Spinal cord (tissue), 10 donors: ENCODE data around the gene CCDC180. TPM values are rescaled to one million over a fixed set of nuclear protein-coding genes. Genes with fewer than 3 reads are reported as not detected.

Experiments used
- DNase-seq, 6 donors: peaks; one replicate each; pipeline versions ENCODE4 v3.0.0 to v3.0.0-alpha.2; 2013 to 2015; ENCODE audit warnings: low spot score in 6 of 6, low read depth in 4 of 6
- H3K27ac ChIP-seq: one replicate; pipeline ENCODE4 v1.5.1; 2013; ENCODE audit warnings: low read depth, low read length, control low read depth
- H3K27me3 ChIP-seq: one replicate; pipeline ENCODE4 v1.6.1; 2013; ENCODE audit warnings: low read length; ENCODE audit not compliant: control insufficient read depth, insufficient read depth
- H3K36me3 ChIP-seq: one replicate; pipeline ENCODE4 v1.6.1; 2013; ENCODE audit warnings: low read length; ENCODE audit not compliant: control insufficient read depth, insufficient read depth
- H3K4me1 ChIP-seq: one replicate; pipeline ENCODE4 v1.6.1; 2013; ENCODE audit warnings: low read length; ENCODE audit not compliant: control insufficient read depth, insufficient read depth
- H3K4me3 ChIP-seq: one replicate; pipeline ENCODE4 v1.5.1; 2013; ENCODE audit warnings: low read depth, low read length, control low read depth
- H3K9me3 ChIP-seq: one replicate; pipeline ENCODE4 v1.6.1; 2013; ENCODE audit warnings: low read length; ENCODE audit not compliant: control insufficient read depth, insufficient read depth
- WGBS: methylation state at CpG from one replicate; pipeline ENCODE4 v1.1.5; 2013; ENCODE audit warnings: missing lambda C conversion rate; ENCODE audit not compliant: insufficient coverage; 5-methylcytosine and 5-hydroxymethylcytosine counted together
- polyA plus RNA-seq, 2 donors: library from polyadenylated mRNA; unstranded; fragments of 120-200 nt; gene quantifications; one replicate each; pipeline ENCODE4 v1.2.1, GENCODE V29; 2013; ENCODE audit not compliant: insufficient read length in 2 of 2
- small RNA-seq: library from RNA; depleted of rRNA; stranded (forward); fragments of <200 nt; gene quantifications from one replicate; pipeline ENCODE3, GENCODE V24; 2014; ENCODE audit warnings: low replicate concordance
- total RNA-seq, 2 donors: library from RNA; depleted of rRNA in 1 of 2; stranded (reverse); fragments of 120-200 nt in 1 of 2; fragments of >200 nt in 1 of 2; gene quantifications; one replicate each; pipeline versions ENCODE4 v1.2.3 to v1.2.4, GENCODE V29; 2013 to 2014
- donor health status: healthy.

The CCDC180 gene
- total and polyA plus RNA-seq, 4 donors, result 13.7 to 29.0 (median 20.9) TPM

DNA sequence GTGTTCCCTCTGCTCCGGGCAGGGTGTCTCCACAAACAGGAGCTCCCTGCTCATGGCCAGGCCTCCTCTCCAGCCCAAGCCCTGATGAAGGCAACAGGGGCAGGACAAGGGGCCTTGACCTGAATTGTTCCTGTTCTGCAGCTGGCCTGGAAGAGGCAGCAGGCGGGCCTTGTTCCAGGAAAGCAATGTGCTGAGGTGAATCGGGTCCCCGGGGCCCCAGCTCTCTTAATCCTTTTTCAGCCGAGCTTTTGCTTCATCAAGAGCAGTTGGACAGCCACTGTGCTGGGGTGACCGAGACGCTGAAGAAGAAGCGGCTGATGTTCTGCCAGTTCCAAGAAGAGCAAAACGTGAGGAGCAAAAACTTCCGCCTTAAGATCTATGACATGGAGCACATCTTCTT is 41.4 kb downstream of the CCDC180 start:
- Histone ChIP-seq H3K27ac (no peak overlapping the region), H3K9me3 (no peaks in the 10 kb centered on the region), H3K4me3 (no peak overlapping the region), H3K27me3 (no peaks in the 10 kb centered on the region), H3K36me3 (peaks cover 26% of the 10 kb centered on the region), H3K4me1 (no peaks in the 10 kb centered on the region)
- 95% methylated on average over 10 of the region's 10 CpGs for WGBS
- DNase-seq, result no peak

DNA sequence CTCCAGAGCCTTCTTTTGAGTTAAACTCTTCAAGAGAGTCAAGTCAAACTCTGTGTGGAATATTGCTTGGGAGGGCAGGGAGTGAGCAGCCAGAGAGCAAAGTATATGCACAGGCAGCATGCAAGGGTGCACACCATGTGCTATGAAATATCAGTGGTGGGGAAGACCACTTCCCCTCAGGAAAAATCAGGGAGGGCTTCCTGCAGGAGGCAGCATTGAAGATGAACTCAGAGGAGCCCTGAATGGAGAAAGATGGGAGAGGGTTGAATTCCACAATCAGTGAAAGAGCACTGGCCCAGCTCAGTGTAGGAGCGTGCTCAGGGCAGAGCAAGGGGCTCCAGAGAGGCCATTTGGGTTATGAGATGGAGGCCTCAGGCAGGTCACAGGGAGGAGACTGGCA is 41.9 kb downstream of the CCDC180 start:
- DNase-seq, result no peak
- 100% methylated on average over 1 of the region's 1 CpG for WGBS
- no peaks in the 10 kb centered on the region for H3K9me3 ChIP-seq
- no peaks in the 10 kb centered on the region for H3K27me3 ChIP-seq
- no peak overlapping the region for H3K27ac ChIP-seq
- H3K4me3 ChIP-seq, result no peak overlapping the region
- H3K4me1 ChIP-seq, result no peaks in the 10 kb centered on the region
- H3K36me3 ChIP-seq, result peaks cover 30% of the 10 kb centered on the region

DNA sequence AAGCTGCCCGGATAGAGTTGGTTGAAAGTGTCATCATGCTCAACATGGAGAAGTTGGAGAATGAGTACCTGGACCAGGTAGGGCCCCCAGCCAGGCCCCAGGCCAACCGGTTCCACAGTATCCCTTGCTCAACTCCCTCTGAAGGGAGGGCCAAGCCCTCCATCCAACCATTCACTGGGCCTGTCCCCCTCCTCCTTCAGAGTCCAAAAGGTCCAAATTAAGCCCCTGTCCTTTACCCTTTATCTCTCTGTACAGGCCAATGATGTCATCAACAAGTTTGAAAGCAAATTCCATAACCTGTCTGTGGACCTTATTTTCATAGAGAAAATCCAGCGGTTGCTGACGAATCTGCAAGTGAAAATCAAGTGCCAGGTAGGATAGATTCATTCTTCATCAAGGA is 47.2 kb downstream of the CCDC180 start:
- WGBS, result 87% methylated on average over 3 of the region's 4 CpGs
- Histone ChIP-seq H3K4me3 (no peak overlapping the region), H3K4me1 (no peaks in the 10 kb centered on the region), H3K27me3 (no peaks in the 10 kb centered on the region), H3K36me3 (peaks cover 41% of the 10 kb centered on the region), H3K27ac (no peak overlapping the region), H3K9me3 (no peaks in the 10 kb centered on the region)
- no peak for DNase-seq

DNA sequence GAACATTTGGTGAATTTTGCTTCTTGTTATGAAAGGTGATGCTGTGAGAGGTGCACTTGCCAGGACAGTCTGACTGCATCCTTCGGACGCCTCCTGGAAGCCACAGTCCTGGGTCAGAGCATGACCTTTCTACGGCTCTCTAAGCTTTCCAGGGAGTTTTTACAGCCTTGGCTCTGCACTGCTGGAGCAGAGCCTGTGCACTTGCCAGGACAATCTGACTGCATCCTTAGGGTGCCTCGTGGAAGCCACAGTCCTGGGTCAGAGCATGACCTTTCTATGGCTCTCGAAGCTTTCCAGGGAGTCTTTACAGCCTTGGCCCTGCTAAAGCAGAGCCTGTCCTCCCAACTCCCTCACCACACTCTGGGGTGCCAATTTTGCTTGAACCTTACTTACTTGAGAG is 49.6 kb downstream of the CCDC180 start:
- WGBS, result 54% methylated on average over 5 of the region's 5 CpGs

More for the DNA sequence above, 49.6 kb downstream of the CCDC180 start:
- Histone ChIP-seq H3K4me3 (no peak overlapping the region), H3K4me1 (no peaks in the 10 kb centered on the region), H3K9me3 (no peaks in the 10 kb centered on the region), H3K36me3 (peaks cover 57% of the 10 kb centered on the region), H3K27ac (no peak overlapping the region), H3K27me3 (no peaks in the 10 kb centered on the region)
- peak in 1 of 6 donors; percentile 8 for DNase-seq

Small RNA genes within 50 kb of the gene (small RNA-seq; reads per million reads assigned to genes)
- gene AL512590.2 (not detected), gene CCDC180 (not detected)

Other genes starting within 250 kb of the CCDC180 start
- gene TDRD7, start 104.4 kb downstream of the CCDC180 start, total RNA-seq, result 10 to 100 TPM; 12.1 to 20.6 TPM
- gene TDRD7, start 104.4 kb downstream of the CCDC180 start, polyA plus RNA-seq, result 10 to 100 TPM; 13.0 to 17.2 TPM
- gene TMOD1, start 194.0 kb downstream of the CCDC180 start, total RNA-seq, result 10 to 100 TPM; 27.3 to 34.0 TPM
- 100 to 1,000 TPM in 1 of 2 donors, 10 to 100 TPM in 1; 80.8 to 104 TPM for gene TMOD1, start 194.0 kb downstream of the CCDC180 start, polyA plus RNA-seq